Embryonic facial prominence (tissue), 1 donor: Measurements from ENCODE around the gene SLCO2A1.
A peak's percentile ranks its signal among the peaks of the same experiment; 100 is the strongest.

ENCODE experiments used
- DNase-seq: peaks from one replicate; pipeline ENCODE4 v3.0.0-alpha.2; 2016; ENCODE audit errors: extremely low spot score

Gene SLCO2A1

DNA sequence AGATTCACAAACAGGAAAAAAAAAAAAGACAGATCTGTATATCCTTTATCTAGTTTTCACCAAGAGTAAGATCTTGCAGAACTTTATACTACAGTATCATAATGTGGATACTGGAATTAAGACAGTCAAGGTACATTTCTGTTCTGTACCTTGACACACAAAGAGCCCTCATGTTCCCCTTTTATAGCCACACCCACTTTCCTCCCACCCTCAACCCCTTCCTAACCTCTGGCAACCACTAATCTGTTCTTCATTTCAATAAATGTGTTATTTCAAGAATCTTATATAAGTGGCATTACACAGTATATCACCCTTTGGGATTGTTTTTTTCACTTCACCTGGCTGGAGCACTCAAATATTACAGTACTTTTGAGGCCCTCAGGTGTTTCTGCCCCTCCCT is 130.4 kb downstream of the SLCO2A1 start:
- no peak for DNase-seq

DNA sequence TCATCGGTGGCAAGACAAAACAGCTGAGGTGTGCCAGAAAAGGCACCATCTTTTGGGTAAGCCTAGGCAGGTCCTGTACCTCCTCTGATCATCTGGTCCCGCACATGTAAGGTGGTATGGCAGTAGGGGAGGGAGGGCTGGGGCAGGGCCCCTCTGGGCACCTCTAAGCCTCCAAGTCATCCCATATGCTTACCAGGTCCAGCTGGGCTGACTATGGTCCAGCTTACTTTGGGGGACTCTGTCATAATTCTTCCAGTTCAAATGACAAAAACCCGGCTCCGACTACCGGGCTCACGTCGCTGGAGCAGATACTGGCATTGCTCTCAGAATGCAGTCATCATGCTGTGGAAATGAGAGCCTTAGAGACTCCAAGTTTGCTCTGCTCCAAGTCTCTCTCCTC is 132.2 kb downstream of the SLCO2A1 start:
- DNase-seq, result no peak

DNA sequence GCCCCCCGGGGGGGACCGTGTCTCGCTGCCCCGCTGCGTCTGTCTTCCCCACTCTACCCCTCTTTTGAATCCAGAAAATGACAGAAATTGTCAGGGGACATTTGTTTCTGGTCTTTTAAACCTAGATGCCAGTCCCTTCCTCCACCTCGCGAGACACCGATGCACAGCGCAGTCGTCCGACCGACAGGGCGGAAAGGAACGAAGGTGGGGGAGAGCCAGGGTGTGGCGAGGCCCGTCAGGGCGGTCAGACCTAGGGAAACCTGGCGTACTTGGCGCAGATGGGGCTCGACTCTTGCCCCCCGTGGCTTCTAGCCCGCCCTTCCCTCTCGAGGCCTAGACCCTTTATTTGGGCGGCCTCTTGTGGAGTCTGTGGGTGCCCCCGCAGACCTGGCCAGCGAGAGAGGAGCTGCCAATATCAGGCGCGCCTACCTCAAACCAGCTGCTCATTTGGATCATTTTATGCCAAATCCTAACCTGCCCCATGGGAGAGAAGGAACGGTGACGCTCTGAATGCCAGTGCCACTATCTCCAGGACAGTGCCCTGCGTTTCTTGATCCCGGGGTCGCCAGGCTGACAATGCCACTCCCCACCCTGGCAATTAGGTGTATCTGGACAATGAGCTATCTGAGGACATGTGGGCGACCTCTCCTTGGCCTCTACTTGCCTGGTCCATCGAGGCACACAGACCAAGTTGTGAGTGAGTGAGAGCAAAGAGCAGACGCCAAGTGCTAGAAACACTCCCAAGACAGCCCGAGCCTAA is 133.5 kb downstream of the SLCO2A1 start:
- no peak for DNase-seq

DNA sequence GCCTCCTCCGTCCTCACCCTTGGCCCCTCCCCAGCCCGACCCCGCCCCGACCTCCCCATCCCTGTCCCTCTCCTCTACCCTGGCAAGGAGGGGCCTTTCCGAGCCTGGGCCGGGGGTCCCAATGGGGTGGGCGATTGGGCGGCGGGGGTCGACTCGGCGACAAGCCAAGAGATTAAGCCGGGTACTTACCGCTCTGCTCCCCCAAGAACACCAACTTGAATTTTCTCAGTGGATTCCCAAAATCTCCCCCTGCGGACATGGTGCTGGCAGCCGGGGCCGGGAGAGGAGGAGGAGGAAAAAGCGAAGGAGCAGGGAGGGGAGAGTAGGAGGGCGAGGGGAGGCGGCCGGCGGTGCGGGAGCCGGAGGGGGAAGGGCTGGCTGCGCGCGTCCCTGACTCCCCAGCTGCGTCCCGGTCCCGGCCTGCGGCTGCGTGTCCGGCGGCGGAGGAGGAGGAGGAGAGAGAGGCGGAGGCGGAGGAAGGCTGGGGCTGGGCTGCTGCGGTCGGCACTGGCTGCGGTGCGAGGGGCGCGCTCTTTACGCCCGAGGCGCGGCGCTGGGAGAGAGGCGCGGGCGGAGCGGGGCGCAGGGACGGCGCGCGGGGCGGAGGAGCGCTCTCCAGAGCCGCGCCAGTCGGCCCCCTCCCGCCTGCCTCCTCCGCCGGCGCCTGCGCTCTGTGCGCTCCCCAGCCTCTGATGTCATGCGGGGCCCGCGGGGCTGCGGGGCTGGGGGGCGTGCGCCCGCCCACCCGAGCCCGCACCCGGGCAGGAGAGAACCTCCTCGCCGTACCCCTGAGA is 134.3 kb downstream of the SLCO2A1 start, which contains the start of gene RAB6B:
Gene RAB6B (minus strand): TSS at position 675 of the 794 bp plus-strand sequence. CDS start 416 bp downstream, at position 259.
- peak; percentile 27 for DNase-seq

DNA sequence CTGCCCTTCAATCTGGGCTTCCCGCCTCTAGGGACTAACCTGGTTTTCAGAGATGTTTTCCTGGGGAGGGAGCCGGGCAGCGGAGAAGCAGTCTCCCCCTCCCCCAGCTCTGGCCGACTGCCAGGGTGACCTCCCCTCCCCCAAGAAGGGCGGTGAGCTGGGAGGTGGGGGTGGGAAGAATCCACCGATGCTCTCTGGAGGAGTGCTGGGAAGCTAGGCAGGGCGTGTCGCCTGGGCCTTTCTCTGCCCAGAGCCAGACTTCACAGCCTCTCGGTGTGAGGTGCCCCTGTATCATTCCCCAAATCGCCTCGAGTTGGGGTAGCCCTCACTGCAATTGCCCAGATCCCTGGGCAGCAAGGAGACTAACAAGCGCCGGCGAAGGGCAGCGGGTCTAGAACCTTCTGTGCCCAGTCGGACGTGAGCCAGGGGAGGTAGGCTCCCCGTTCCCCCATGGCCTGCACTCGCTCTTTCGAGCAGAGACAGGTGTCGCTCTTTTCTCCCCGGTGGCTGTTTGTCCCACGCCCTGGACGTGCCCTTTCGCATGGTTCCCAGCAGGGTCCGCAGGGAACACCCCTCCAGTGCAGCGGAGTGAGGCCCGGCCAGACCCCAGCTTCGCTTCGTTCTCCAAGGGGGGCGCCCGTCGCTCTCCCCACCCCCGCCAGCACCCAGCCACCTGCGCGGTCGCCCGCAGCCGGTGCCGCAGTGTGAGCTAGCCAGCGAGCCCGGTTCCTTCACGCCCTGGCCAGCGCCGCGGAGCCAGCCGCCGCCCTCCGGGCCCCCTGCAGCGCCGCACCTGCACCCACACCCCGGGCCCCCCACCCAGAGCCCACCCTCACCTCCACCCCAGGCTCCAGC is 135.1 kb downstream of the SLCO2A1 start:
- no peak for DNase-seq

DNA sequence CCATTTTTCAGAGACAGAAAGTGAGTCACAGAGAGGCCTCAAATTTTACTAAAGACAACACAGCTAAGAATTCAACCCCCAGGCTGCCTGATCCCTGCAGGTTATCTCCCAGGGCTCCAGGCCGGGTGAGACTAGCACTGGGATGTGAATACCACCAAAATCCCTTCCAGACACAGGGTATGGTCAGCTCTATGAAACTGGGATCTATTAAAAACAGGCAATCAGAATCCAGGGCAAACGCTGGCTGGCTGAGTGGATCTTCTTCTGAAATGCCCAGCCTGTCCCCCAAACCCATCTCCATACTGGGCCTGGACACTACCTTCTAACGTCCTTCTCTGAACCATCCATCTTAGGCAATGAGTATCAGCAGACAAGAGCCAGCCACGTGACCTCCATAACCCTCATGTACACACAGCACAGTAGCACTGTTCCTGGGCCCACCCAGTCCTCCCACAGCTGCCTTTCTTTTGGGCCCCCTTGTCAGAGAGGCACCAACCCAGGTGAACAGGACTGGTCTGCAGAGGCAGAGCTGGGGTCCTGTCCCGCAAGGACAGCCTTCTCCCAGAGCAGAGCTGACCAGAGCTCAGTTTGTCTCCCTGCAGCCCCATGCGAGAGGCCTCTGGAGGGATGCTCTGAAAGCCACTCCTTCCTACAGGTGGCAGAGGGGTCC is 135.9 kb downstream of the SLCO2A1 start:
- no peak for DNase-seq

DNA sequence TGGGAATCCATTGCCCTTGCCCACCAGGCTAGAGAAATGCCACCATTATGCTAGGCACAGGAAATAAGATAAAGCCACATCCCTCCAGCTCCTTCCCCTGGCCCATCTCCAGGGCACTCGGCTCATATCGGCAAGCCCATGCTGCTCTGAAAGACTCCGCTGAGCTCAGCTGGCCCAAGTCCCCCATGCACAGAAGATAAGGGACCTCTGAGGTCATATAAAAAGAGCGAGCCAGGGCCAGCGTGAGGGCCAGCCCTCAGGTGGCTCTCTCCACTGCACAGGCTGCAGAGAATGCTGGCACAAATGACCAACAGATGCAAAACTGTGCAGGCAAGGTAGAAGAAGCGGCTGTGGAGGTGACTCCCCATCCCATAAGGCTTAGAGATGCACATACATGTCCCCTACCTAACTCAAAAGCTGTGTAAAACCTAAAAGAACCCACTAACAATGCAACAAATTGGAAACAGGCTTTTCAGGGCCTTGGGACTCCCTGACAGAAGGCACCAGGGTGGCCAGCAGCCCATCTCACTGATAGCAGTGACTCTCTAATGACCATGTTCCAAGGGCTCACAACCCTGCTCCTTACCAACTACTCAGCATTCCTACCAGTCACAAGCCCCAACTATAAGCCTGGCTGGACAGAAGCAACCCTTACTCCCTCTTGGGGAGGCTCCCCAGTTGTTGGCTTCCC is 137.0 kb downstream of the SLCO2A1 start:
- no peak for DNase-seq

DNA sequence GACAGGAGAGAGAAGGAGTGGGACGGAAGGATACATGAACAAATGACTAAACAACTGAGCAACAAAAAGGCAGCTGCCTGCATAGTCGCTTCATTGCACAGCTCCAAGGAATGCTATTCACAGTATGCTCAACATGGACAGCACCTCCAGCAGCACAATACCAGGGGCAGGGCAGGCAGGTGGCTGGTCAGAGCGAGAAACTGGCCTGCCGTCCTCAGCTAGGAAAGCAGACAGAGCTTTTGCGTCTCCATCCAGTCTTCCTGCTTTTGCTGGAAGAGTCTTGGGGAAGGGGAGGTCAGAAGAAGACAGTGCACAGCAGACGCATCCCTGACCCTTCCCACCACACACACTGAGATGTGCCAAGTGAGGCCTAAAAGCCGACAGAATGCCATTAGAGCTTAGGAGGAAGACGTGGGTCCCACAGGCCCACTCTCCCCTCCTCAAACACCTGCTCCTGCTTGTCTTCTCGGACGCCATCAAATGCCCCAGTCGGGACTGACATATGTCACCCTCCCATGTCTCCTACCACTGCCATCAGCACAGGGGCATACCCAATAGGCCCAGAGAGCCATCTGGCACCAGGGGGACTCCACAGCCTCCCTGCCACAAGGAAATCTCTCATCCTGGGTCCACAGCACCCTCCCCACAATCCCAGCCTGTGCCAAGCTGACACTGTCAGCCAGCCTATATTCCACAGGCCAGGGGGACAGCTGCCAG is 137.9 kb downstream of the SLCO2A1 start:
- no peak for DNase-seq

DNA sequence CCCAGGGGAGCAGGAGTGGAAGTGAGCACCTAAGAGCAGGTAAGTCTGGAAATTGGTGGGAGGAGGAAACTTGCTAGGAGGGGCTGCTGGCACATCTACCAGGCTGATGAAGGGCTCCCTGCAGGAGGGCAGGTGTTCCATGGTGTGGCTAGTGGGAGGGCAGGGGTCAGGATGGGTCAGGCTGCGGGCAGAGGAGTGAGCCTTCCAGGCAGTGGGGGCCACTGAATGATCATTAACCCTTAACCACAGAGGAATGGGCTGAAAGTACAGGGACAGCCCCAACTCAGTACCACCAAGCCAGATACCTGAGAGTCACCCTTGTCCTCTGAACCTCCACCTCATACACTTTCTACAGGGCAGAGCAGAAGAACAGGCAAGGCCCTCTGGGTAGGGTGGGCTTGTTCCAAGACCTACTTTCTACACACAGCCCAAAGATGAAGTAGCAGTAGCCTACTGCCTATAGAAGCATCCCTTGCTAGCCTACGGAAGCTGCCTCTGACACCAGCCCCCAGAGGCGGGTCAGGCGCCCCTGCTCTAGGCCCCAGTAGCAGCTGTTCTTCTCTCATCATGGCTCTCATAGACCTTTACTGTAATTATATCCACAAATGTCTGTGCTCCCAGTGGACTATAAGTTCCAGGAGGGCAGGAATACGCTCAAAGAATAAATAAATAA is 138.6 kb downstream of the SLCO2A1 start:
- DNase-seq, result no peak

DNA sequence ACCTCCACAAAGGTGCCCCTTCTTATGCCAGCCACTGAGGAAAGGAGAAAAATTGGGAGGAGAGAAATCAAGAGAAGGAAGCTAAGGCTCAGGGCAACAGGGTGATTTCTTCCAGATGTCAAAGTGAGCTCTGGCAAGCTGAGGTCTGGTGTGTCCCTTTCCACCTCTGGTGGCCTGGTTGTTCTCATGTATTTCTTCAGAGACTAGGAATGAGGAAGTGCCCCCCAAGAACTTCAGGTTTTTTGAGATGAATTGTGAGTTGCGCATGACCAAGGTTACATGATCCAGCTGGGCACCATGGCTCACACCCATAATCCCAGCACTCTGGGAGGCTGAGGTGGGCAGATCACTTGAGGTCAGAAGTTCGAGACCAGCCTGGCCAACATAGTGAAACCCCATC is 139.7 kb downstream of the SLCO2A1 start:
- no peak for DNase-seq

DNA sequence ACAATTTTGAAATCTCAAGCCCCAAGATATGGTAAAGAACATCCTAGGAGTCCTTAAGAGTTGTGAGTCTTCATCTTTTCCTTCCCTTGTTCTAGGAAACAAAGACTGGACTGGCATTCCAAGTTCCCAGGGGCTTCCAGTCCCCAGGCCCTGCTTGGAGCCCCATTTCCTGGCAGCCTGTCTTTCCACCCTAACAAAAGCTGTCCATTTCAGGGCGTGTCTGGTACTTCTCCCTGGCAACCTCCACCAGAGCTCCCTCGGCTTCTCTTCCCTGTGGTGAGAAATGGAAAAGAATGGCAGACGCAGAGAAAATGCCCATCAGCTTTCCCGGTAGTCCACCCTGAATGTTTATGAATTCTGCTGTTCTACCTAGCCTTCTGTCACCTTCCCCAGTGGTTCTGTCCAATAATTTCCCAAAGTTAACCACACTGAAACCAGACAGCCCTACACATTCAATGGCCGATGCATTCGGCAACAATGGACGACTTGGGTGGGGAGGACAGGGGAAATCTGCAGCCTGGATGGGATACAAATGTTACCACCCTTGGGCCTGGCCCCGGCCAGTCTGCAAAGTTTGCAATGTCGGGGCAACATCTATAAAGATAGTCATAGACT is 140.9 kb downstream of the SLCO2A1 start:
- no peak for DNase-seq

DNA sequence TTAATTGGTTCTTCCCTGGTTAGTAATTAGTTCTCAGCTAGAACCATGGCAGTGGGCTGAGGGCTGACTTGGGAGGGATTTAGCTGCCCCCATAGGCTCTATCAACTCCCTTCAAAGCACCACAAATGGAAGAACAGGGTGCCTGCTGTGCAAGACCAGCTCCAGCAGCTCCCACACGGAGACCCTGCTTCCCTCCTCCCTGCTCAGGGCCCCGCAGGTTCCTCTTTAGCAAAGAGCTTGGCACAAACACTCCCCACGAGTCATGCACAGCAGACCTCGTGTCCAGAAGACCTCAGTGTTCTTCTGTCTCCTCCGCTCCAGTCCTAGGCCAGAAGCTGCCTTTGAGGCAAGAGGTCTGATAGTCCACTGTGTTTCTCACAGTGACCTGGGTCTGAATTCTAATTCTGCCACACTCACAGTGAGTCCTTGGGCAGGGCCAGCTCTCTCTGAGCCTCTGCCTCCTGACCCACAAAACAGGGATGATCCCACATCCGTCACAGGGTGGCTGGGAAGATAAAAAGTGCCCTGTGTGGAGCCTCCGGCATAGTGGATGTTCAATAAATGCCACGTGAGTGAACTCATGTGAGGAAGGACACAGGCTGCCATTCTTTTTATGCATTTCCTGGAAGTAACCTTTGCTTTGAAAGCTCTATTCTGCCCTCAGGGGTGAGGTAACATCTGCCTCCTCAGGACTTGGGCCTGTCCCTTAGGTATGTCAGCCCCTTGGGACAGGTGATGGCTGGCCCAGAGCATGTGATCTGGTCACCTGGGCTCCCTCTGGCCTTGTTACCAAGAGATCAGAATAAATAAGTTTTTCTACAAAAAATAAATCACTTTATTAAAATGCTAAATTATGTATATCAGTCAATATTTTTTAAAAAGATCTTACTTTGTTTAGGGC is 141.7 kb downstream of the SLCO2A1 start:
- no peak for DNase-seq

DNA sequence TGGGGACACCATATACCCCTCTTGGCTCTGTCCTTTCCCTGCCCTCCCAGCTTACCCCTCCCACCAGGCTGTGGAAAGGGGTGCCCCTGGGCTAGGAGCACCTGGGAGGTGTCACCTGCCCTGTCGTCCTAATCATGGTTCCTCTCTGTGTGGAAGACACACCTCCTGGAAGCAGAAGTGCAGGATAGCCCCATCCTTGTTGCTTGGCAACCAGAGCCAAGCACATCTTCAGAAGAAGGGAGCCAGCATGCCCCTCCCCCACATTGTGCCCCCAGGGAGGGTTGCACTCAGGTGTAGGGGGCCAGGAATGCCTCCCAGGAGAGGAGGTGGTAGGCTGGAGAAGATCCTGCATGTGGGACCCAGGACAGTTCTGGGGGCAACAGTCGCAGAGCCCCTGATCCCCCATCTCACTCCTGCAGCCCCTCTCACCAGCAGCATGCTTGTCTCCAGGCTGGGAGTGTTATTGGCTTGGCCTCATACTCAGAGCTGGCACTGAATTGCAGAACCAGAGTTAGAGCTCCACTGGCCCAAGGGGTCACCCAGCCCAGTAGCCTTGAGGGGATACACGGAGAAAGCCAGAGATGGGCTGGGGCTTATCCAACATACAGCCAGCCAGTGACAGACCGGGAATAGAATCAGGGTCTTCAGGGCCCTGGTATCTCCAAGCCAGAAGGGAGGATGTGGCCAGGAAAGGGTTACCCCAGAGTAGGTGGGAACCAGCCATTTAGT is 142.5 kb downstream of the SLCO2A1 start:
- no peak for DNase-seq

DNA sequence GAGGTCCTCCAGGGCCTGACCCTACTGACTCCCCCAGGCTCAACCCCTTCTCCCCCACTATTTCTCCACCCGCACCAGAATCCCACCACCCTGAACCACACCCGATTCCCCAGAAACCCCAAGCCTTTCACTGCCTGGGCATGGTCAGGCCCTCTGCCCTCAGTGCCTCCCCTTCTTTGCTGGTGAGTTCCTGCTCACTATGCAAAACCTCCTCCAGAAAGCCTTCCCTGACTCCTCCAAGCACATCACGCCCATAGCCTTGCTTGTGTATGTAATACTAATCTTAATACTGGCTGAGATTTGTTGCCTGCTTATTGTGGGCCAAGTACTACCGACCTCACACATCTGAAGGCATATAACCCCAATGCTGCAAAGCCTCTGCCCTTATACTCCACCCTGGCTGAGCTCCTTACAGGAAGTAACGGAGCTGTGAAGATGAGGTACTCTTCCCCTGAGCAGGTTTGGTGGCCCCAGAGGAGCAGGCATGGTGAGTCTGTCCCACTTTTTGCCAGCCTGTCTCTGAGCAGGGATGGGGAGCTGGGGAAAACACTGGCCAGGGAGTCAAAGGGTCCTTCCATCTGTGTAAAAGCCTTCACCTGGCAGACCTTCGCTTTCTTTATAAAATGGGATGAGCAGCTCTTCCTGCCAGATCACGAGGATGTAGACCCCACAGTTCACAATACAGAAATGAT is 143.5 kb downstream of the SLCO2A1 start:
- DNase-seq, result no peak

DNA sequence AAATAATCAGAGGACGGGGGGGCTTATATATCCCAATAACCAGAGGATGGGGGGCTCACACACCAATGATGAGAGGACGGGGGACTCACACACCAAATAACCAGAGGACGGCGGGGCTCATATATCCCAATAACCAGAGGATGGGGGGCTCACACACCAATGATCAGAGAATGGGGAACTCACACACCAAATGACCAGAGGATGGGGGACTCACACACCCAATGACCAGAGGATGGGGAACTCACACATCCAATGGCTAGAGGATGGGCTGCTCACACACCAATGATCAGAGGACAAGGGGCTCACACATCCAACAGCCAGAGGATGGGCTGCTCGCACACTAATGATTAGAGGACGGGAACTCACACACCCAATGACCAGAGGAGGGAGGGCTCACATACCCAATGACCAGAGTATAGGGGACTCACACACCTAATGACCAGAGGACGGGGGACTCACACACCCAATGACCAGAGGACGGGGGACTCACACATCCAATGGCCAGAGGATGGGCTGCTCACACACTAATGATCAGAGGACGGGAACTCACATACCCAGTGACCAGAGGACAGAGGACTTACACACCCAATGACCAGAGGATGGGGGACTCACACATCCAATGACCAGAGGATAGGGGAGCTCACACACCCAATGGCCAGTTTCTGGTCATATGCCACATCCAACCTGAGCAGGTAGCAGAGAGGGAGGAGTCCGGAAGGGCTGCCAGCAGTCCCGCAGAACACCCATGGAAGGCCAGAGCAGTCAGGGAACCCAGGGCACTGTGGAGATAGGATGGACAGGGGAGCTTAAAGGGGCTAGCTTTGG is 144.6 kb downstream of the SLCO2A1 start:
- no peak for DNase-seq
